Suppressor macrophage treated with lipopolysaccharide for 4 hours (primary cell): ENCODE results near the gene EEF2.
"Not testable (repeated sequence)": the region's sequence is repeated elsewhere in the genome, so short reads cannot be mapped to it uniquely, and the experiment has no call there.

ENCODE experiments used
- DNase-seq: peaks from one replicate; pipeline ENCODE4 v3.0.0-alpha.2; 2020

Gene EEF2

DNA sequence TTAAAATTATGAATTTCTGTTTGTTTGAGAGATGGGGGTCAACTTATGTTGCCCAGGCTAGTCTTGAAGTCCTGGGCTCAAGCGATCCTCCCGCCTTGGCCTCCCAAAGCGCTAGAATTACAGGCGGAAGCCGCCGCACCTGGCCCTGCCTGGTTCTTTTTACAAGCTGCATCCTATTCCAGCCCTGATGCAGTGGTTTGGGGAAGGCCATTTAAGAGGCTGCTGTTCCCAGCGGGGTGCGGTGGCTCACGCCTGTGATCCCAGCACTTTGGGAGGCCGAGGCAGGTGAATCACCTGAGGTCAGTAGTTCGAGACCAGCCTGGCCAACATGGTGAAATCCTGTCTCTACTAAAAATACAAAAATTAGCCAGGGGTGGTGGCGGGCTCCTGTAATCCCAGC lies 17.3 kb downstream of the EEF2 start:
- not testable (repeated sequence) for DNase-seq

DNA sequence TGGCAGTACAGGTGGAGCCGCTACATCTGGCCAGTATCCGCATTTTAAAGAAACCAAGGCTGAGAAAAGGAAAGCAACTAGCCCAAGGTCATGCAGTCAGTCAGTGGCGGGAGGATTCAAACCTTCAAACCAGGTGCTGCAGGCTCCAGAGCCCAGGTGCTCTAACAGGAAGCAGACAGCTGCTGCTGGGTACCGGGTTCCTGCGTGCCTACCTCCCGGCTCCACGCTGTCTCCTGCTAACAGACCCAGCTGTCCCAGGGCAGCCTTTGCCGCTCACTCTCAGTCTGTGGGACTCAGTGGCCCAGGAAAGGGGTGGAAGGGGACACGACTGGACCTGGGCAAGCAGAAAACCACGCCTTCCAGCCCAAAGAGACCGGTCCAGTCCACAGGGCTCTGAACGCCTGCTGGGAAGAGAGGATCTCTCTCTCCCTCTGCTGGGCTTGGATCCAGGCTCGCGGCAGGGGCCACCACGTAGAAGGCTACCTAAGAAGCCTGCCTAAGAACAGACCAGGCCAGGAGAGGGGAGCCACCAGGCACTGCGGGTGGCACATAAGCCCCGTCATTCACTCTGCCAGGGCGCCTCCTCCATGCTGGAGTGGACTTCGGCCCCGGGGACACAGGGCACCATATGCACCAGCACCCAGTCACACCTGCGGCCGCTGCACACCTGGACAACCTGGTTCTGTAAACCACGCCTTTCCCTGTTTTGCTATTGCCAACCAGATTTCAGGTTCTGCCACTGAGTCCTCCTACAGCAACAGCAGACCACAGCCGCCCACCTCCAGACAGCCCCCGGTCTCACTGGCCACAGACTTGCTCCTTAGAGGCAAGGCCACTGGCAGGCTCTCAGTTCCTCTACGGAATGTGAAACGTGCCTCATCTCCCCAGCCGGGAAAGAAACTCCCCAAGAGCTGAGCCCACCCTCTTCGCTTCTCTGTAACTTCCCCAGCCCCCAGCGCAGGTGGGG lies 18.9 kb downstream of the EEF2 start:
- DNase-seq = no peak

DNA sequence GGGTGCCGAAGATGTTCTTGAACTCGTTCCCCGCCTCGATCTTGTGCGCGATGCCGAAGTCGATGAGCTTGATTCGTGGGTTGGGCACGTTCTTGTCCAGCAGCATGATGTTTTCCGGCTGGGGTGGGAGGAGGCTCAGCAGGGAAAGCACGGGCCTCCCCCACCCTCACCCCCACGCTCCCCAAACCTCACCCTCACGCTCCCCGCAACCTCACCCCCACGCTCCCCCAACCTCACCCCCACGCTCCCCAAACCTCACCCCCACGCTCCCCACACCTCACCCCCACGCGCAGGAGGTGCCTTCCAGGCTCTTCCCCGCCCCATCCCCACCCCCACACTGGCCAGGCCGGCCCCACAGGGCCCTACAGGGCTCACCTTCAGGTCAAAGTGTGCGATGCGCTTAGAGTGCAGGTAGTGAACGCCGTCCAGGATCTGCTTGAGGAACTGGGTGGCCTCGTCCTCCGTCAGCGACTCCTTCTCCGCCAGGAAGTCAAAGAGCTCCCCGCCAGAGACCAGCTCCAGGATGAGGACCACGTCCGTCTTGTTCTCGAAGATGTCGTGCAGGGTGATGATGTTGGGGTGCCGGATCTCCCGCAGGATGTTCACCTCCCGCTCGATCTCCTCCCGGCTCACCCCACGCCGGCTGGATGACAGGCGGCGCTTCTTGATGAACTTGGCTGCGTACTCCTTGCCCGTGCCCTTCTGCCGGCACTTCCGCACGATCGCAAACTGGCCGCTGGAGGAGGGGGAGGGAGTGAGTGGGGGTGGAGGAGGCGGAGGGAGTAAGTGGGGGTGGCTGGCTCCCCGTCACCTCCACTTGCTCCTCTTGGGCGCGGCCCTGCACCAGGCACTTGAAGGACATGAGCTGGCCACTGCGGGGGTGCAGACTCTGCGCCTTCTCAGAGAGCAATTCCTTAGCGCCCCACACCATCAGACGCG lies 20.7 kb downstream of the EEF2 start:
- no peak for DNase-seq

DNA sequence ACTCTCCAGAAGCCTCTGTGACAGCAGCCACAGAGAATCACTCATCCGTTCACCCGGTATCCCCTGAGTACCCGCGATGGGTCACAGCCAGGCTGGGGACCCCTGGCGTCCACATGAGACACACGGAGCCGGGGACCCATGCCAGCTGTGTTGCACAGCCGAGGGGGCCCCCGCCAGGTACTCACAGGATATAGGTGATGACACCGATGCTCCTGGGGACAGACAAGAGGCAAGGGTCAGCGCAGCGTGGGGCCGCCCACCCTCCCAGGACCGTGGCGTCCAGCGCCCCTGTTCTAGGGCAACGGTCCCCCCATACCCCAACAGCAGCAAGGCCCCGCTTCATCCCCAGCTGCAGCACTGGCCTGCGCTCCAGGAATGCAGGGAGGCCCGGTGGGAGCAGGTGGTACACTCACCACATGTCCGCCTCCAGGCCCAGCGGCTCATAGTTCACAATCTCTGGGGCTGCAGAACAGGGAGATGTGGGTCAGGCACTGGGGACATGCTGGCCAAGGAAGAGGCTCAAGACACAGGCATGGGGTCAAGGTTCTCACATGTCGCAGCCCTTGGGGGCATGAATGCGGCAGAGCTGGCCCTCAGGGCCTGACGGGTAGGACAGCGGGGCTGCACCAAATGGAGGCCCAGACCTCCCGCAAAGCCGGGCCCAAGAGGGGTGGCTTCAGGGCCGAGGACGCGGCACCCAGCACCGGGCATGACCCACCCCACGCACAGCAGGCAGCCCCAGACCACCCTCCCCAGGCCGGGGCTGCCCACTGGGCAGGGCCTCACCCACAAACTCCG lies 21.6 kb downstream of the EEF2 start:
- no peak for DNase-seq

DNA sequence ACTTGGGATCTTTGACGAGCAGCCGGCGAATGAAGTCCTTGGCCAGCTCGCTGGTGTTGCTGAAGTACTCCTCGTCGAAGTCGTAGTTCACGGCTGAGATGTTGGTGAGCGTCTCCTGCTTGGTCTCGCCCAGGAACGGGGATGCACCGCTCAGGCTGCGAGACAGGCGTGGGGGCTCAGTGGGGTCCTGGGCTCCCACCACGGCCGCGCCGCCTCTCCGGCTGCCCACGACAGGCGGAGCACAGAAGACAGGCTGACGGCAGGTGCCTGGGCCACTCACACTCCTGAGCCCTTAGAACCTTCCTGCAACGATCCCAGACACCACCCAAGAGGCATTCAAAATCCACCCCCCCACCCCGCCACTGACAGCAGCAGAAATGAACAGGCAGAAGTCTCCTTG lies 24.3 kb downstream of the EEF2 start:
- DNase-seq = no peak

DNA sequence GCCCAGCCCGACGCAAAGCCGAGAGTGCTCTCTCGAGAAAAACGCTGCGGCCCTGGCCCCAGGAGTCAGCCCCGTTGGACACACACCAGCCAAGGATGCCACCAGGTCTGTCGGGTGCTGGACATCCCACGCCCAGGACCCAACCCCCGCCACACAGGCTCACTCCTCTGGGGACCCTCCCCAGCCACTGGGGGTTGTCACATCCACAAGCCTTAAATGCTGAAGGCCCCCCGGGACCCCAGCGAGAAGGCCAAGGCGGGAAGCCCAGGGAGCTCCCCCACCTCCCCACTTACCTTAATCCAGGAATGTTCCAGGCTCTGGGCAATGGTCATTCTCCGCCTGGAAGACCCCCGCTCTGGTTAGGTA lies 25.5 kb downstream of the EEF2 start:
- DNase-seq = no peak

DNA sequence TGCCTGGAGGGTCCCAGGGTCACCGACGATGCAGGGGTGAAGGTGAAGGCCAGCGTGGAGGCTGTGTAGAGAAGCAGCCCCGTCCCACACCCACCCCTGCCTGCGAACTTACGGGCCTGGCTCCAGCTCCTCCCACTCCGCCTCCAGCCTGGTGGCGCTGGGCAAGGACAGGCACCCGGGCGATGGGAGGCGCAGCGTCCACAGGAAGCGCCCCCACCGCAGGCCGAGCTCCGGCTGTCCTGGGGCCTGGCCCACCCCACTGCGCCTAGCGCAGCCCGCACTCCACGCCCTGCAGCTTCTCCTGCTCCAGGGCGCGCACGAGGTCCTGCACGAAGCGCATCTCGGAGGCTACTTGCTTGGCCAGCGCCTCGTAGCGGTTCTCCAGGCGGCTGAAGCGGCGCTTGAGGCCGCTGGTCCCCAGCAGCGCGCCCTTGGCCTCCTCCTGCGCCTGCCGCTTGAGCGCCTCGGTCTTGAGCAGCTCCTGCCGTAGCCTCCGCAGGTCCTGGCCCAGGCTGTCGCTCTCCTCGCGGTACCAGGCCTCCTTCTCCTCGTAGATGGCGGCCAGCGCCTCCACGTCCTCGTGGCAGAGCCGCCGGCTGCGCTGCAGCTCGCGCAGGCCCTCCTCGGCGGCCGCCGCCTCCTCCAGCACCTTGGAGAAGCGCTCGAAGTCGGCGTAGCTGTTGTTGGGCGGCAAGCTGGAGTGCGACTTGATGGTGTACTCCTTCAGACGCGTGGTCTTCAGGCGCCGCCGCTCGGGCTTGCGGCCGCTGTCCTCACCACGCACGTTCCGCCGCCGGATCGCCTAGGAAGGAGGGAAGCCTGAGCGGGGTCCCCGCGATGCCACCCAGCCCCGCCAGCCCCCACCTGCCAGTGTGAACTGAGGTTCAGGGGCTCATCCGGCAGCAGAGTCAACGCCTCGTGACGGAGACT lies 26.2 kb downstream of the EEF2 start:
- DNase-seq = no peak

DNA sequence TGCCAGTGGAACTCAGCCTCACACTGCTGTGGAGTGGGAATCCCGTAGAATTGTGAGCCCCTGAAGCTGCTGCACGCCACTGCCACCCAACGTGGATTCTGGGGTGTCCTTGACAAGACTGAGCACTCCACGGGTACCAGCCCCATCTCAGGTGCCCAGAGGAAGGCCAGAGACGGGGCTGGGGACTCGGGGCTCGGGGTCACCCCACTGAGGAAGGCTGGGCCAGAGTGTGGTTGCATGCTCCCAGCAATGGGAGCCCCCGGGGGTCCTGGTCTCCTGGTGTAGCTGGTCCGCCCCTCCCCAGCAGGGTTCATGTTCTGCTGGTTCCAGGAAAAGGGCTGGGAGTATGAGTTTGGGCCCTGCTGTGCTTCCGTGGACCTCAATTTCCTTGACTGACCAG lies 29.6 kb downstream of the EEF2 start:
- no peak for DNase-seq

DNA sequence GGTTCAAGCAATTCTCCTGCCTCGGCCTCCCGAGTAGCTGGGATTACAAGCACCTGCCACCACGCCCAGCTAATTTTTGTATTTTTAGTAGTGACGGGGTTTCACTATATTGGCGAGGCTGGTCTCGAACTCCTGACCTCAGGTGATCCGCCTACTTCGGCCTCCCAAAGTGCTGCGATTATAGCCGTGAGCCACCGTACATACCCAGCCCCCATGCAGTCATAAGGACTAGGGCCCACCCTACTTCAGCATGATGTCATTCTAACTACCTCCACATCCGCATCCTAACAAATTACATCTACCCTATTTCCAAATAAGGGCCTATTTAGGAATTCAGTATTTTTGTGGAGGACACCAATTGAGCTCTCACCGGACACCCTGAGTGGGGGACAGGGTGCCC lies 30.0 kb downstream of the EEF2 start:
- DNase-seq = not testable (repeated sequence)

DNA sequence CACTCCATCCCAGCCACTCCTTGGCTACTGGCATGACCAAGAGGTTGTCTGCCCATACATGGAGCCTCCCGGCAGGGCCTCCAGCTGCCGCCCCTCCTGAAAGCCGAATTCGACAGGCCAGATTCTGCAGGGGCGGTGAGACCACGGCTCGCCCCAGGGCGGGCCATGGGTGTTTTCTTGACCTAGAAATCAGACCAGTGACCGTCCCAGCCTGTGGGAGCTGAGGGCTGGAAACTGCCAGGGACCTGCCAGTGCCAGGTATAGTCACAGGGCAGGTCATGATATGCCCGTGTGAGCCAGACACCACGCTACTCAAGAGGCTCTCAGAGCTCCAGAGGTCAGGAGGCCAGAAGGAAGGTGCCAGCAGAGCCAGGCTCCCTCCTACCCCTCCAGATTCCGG lies 31.2 kb downstream of the EEF2 start:
- no peak for DNase-seq

DNA sequence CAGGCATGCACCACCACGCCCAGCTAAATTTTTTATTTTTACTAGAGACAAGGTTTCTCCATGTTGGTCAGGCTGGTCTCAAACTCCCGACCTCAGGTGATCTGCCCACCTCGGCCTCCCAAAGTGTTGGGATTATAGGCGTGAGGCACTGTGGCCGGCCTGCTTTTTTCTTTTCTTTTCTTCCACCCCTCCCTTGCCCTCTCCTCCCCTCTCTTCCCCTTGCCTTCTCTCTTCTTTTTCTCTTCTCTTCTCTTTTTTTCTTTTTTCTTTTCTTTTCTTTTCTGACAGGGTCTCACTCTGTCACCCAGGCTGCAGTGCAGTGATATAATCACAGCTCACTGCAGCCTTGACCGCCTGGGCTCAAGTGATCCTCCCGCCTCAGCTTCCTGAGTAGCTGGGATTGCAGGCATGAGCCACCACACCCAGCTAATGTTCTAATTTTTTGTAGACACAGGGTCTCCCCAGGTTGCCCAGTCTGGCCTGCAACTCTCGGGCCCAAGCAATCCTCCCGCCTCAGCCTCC lies 32.4 kb downstream of the EEF2 start:
- DNase-seq = not testable (repeated sequence)

DNA sequence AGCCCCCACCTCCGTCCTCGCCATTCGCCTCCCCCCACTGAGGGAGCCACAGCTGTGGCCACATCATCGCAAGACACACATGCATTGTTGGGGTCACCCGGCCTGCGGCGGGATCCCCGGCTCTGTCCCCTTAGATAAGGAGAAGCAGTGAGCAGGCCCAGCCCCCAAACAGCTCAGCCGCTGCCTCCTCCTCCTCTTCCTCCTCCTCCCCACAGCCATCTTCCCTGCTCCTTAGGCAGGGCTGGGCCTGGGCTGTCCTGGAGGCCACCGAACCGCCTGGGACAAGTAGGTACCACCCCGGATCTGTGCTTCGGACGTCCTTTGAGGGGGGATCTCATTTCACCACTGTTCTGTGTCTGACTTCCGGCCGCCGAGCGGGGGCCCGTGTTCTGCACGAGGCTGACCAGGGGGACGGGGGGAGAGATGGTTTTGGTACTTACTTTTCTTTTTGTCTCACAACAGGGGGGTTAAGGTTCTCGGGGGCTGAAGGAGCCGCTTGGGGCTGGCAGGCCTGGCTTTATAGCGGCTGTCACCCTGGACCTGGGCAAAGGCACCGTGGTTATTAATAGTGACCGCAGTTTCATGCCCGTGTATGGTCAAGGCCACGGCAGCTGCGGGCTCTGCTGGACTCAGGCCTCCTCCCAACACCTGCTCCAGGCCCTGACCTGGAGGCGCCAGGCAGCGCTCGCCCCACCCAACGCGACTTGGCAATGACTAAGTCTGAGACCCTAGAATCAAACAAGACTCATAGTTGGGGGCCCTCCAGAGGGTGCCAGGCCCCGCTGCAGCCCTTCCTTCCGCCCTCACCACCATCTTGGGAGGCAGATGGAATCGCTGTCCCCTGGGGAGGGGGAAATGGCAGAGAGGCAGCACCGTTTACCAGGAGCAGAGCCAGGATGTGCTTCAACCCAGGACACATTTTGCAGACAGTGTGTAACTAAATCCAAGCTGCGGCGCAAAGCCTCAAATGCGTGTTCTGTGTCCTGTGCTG lies 34.1 kb downstream of the EEF2 start:
- DNase-seq = no peak

DNA sequence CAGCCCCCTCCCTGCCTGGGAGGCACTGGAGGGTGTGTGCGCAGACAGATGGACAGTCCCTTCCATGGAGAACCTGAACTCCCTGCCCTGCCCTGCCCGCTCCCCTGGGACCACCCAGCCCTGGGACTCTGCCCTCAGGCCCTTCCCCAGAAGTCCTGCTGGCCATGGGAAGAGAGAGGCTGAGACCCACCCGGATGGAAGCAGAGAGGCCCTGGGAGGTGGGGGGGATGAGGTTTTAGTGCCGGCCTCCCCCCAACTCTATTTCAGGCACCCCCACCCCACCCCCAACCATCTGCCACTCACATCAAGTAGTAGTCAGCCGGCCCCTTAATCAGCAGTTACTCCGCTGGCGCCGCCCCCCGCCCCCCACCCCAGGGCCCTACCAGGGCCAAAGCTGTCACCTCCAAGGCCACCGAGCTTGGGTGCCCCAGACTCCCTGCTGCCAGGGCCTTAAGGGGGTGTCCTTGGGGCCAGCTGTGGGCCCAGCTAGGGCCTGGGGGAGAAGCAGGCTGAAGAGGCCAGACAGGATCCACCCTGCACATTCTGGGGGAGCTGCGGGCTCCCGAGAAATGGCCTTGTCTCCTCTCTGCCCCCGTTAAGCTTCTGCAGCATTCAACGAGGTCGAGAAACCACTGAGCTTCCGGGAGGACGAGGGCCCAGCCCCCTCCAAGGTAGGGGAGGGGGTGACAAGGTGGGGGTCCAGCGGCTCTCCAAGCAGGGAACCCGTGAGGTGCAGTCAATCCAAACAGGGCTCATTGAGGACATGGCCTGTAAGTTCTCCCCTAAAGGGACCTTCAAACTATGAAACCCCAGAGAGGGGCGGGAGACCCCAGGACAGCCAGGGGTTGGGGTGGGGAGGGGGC lies 35.0 kb downstream of the EEF2 start:
- DNase-seq = no peak

DNA sequence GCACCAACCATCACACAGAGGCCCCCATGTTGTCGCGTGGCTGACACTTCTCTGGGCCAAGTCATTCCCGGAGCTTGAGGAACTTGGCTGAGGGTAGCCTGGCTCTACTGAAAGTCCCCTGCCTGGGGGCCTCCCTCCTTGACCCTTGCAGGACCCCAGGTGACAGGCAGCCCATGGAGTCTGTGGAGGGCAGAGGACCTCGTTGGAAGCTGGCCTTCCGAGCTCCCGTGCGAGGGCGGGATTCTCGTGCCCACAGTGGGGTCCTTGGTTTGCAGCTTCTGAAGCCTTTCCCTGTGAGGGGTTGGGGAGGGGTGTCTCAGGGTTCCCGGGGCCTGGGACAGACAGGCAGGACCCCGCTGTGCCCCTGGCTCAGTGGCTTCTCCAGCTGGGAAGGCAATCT lies 36.0 kb downstream of the EEF2 start:
- DNase-seq = no peak

DNA sequence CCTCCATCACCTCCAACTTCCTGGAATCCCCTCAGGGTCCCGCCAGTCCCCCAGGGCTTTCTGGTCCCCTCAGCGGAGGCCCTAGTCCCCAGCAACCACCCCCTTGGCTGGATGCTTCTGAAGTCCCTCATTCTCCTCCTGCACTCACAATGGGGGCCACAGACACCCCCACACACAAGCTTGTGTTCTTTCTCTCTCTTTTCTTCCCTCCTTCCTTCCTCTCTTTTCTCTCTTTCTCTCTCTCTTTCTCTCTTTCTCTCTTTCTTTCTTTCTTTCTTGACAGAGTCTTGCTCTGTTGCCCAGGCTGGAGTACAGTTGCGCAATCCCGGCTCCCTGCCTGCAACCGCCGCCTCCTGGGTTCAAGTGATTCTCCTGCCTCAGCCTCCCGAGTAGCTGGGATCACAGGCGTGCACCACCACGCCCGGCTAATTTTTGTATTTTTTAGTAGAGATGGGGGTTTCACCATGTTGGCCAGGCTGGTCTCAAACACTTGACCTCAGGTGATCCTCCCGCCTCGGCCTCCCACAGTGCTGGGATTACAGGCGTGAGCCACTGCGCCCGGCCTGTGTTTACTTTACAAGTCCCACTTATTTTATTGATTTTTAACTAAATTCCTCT lies 37.8 kb downstream of the EEF2 start:
- not testable (repeated sequence) for DNase-seq

DNA sequence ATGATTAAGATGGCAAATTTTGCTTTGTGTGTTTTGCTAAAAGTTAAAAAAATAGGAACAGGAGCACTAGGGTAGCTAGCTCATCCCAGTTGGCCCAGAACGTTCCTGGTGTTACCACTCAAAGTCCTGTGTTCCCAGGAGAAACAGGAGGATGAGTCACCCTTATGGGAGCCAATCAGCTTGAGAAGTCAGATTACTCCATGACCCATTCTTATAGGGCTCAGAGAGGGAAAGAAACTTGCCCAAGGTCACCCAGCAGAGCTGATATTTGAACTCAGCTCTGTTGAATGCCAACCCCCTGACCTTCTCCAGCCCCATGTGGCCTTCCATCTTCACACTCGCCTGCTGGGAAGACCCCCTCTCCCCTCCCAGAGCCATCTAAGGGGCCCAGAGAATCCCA lies 39.4 kb downstream of the EEF2 start:
- DNase-seq = no peak

DNA sequence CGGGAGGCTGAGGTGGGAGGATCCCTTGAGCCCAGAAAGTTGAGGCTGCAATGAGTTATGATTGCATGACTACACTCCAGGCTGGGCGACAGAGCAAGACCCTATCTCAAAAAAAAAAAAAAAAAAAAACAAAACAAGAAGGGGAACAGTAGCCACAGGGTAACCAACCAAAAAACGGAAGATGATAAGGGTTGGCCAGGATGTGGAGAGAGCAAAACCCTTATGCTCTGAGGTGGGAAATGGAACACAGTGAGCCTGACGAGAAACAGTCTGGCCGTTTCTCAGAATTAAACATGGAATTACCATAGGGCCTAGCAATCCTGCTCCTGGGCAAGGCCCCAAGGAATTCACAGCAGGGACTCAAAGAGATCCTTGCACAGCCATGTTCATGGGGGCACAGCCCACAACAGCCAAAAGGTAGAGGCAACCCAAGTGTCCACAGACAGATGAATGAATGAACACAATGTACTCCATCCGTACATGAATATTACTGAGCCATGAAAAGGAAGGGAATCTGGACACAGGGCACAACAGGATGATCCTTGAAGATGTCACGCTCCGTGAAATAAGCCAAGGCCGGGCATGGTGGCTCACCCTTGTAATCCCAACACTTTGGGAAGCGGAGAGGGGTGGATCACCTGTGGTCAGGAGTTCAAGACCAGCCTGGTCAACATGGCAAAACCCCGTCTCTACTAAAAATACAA lies 41.1 kb downstream of the EEF2 start:
- DNase-seq = no peak

DNA sequence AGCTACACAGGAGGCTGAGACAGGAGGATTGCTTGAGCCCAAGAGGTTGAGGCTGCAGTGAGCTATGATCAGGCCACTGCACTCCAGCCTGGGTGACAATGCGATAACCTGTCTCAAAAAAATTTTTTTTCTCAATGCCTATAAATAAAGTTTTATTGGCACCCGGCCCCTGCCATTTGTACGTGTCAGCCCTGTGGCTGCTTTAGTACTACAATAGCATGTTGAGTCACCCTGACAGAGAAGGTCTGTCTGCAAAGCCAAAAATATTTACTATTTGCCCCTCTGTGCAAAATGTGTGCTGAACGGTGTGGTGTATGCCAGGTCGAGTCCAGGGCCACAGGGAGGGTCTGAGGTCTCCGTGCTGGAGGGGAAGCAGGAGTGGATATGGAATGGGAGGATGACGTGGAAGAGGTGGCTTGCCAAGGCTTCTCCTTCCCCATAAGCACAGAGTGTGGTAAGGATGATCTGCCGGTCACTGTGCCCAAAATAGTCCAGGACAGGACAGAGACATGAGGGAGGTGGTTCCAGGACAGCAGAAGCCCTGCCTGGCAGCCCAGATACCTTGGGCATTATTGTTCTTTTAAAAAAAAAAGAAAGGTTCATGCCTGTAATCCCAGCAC lies 42.4 kb downstream of the EEF2 start:
- DNase-seq = no peak
